ENCODE results near the gene SYN1.

SYN1 gene

DNA sequence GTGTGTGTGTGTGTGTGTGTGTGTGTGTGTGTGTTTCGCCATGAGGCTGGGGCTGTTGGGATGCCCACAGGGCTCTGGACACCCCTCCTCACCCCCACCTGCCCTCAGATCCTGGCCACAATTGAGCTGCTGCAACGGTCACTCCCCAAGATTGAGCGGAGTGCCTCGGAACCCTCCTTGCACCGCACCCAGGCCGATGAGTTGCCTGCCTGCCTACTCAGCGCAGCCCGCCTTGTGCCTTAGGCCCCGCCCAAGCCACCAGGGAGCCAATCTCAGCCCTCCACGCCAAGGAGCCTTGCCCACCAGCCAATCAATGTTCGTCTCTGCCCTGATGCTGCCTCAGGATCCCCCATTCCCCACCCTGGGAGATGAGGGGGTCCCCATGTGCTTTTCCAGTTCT lies 48.4 kb downstream of the SYN1 start:
- DNase-seq: no peak

DNA sequence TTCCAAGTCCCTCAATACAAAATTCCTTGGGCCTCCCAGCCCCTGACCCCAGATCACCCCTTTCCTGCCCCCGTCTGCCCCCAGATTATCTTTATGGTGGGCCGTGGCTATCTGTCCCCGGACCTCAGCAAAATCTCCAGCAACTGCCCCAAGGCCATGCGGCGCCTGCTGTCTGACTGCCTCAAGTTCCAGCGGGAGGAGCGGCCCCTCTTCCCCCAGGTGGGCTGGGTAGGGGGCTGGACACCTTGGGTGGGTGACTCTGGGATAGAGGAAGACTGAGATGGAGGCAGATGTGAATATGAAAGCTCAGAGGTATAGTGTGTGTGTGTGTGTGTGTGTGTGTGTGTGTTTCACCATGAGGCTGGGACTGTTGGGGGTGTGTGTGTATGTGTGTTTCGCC lies 48.9 kb downstream of the SYN1 start:
- no peak for DNase-seq

DNA sequence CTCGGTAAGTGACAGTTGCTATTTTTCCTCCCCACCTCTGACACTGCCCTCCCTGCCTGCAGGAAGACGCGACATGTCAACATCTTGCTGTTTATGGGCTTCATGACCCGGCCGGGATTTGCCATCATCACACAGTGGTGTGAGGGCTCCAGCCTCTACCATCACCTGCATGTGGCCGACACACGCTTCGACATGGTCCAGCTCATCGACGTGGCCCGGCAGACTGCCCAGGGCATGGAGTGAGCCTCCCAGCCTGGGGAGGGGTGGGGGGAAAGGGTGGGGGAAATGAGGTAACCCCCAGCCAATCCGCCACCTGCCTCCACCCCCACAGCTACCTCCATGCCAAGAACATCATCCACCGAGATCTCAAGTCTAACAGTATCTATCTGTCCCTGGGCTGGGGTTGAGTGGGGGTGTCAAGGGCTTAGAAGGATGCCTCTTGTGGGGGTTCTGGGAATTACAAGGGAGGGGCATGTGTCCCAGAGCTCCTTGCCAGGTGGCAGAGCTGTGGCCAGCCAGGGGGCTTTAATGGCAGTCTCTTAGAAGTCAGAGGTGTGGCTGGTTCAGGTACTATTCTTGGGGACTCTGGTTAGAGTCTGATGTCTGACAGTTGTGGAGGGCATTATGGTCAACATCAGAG lies 50.9 kb downstream of the SYN1 start:
- peak; percentile 21 to 26 for DNase-seq

DNA sequence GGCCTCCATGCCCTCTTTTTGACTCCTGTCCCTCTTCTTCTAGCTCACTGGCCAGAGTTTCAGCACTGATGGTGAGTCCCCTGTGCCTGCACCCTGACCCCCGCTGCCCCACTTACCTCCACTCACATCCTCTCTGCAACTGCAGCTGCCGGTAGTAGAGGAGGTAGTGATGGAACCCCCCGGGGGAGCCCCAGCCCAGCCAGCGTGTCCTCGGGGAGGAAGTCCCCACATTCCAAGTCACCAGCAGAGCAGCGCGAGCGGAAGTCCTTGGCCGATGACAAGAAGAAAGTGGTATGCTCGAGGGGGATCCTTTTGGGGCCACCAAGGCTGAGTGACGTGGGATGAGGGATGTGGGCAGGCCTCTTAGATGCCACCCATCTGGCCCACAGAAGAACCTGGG lies 52.8 kb downstream of the SYN1 start:
- DNase-seq: no peak

DNA sequence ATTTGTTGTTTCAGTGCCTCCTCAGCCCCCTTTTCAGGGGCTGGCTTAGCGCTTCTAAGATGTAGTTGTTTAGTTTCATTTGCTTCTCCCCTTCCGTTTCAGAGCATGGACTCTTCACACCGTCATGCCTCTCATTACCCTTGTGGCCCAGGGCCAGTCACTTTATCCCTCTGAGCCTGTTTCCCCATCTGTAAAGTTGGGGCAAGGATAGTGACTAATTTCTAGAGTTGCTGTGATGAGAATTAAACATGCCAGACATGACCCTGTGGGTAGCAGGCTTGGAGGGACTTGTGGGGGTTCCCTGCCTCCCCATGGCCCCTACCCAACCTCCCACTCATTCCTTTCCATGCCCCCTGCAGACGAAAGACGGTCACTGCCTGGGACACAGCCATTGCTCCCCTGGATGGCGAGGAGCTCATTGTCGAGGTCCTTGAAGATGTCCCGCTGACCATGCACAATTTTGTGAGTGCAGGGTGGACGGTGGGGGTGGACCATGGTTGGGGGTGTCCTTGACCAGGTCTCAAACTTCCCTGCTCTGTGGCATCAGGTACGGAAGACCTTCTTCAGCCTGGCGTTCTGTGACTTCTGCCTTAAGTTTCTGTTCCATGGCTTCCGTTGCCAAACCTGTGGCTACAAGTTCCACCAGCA lies 55.1 kb downstream of the SYN1 start:
- DNase-seq: no peak

DNA sequence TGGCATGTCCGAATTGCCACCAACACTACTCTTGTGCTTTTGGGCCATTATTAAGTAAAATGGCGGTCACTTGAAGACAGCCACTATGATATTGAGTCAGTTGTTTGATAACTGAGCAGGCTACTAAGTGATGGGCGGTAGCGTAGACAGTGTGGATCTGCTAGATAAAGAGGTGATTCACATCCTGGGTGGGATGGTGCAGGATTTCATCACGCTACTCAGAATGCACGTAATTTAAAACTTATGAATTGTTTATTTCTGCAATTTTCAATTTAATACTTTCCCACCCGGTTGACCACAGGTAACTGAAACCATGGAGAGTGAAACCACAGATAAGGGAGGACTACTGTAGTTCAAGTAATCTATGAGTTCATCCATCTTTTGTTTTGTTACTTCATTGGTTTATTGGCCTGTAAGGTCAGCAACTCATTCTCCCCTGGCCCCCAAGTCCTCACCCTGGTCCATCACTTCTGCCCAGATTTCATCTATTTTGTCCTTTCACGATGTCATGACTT lies 55.8 kb downstream of the SYN1 start:
- no peak for DNase-seq

DNA sequence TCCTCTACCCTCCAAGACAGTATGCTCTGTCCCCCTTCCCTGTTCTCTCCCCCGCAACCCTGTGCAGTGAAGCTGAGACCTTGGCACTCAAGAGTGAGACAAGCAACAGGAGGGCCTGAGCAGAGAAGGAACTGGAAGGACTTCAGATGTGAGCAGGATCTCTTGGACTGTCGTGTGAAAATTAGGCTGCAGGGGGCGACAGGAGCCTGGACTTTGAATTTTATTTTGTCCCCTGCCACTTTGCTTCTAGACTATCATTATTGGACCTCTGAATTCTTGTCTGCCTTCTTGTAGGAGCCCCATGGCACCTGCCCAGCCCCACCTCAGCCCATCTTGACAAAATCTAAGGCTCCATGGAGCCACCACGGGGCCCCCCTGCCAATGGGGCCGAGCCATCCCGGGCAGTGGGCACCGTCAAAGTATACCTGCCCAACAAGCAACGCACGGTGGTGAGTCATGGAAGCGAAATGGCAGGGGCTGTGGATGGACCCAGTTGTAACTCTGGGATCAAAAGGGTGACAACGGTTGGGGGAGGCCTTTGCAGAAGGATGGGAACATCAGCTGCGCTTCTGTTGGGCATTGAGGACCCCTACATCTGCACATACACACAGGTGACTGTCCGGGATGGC lies 56.9 kb downstream of the SYN1 start:
- DNase-seq: peak in 1 of 2 donors; percentile 28

DNA sequence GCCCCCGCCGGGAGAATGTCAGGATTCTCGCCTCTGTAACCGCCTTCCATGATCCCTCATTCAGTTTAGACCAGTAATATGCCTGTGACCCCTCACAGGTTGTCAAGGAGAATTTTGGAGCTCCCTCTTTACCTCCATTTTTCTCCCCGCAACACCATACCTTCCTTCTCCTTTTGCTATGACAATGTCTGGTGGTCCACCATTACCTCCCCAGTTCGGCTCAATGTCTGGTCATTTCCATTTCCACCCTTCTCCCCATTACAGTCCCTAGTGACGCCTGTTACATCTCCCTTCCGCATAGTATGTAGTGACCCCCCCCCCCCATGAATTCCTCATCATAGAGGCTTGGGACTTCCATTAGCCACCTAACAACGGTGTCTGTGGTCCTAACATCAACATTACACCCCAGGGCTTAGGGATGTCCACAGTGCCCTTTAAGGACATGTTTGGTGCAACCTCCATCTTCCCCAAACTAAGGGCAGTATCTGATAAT lies 58.0 kb downstream of the SYN1 start:
- no peak for DNase-seq

DNA sequence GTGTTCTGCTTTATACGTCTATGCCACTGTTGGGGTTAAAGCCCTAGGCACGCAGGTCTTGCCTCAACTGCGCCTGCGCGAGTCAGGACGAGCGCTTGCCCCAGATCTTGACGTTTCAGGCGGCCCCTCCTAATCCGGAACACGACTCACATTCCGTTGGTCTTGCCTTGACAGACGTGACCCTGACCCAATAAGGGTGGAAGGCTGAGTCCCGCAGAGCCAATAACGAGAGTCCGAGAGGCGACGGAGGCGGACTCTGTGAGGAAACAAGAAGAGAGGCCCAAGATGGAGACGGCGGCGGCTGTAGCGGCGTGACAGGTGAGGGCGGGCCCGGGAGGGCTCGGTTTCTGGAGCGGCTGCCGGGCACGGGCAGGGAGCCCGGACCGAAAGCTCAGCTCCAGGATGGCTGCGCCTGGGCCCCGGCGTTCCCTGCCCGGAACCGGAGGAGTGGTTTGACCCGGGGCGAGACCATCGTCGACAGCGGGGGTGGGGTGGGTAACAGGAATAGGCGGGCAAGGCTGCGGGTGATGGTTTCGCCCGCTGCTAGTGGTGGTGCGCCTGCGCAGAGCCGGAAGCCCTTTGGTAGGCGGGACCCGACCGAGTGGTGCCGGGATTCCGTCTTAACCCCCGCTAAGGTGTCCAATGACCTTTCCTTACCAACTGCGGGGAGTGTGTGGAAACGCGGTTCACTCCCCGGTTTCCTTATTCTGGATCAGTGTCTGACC lies 58.6 kb downstream of the SYN1 start, which contains the start of gene ARAF:
ARAF (plus strand) TSS at position 272 of the 725 bp plus-strand sequence. CDS start 1,763 bp downstream, outside the sequence.
- DNase-seq: peak; percentile 87 to 88

DNA sequence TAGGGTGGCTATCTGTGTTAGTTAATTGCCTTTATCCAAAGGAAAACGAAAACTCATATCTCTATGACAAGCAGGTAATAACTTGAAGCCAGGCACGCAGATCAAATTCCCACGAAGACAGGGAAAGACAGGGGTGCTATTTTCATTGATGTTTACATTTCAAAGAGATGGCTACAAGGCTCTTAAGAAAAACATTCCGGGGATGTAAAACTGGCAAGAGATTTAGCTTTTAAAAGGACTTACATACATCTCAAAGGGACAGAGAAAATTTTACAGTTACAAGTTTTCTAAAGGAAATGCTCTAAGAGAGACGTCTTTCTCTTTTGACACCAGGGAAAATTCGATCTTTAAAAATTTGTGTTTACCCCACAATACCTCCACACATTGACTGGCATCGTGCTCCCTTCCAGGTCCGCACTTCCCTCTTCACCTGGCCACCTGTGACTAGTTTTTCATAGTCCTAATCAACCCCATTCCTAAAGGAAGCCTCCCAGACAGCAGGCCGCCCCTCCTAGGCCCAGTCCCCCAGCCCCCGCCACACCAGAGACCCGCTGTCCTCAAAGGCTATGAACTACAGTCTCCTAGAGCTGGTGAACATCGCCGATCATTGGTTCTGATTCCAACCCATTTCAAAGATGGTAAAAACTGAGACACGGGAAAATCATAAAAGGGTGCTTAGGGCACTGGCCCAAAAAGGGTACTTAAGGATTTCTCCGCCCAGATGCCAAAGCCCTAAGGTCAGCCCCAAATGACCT lies 59.3 kb downstream of the SYN1 start:
- DNase-seq: no peak

DNA sequence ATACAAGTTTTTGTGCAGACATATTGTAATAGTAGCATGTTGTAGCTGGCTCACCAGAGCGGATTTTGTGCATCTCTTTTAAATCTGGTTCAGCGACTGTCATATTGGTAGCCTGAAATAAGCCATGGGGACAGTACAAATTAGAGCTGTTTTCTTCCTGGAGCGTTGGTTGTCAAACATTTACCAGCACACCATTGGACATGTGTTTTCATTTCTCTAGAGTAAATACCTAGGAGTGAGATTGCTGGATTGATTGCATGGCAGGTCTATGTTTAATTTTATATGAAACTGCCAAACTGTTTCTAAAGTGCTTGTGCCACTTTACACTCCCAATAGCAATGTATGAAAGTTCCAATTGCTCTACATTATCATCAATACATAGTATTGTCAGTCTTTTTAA lies 61.2 kb downstream of the SYN1 start:
- DNase-seq: no peak

DNA sequence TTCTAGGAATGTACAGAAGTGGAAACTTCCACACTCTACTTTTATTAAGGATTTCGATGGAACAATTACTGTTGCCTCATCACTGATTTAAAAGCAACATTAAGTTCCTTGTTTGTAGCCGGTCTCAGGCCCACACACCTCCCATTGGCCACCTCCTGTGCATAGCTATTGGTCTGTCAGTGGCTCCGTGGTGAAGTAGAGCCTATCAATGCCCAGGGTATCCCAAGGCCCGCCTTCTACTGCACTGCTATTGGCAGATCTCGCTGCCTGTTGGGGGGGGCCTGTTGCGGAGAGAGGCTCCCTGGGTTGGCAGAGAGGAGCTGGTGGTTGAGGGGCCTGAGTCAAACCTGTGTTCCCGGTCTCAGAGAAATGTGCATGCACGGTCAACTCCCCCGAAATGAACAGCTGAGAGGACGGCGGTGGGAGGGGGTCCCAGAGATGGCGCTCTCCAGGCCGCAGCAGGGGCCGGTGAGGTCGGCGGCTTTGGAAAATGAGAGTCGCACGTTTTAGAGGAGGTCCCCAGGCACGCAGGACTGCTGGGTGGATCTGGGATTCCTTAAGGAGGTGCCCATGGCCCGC lies 63.5 kb downstream of the SYN1 start:
- peak; percentile 61 to 62 for DNase-seq

DNA sequence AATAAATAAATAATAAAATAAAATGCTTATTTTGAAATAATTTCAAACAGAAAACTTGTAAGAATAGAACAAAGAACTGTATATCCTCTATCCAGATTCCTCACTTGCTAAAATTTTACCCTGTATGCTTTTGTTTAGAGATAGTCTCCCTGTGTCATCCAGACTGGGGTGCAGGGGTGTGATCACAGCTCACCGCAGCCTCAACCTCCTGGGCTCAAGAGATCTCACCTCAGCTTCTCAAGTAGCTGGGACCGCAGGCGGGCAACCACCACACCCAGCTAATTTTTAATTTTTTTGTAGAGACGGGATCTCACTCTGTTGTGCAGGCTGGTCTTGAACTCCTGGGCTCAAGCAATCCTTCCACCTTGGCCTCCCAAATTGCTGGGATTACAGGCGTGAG lies 76.2 kb downstream of the SYN1 start:
- no peak for DNase-seq

DNA sequence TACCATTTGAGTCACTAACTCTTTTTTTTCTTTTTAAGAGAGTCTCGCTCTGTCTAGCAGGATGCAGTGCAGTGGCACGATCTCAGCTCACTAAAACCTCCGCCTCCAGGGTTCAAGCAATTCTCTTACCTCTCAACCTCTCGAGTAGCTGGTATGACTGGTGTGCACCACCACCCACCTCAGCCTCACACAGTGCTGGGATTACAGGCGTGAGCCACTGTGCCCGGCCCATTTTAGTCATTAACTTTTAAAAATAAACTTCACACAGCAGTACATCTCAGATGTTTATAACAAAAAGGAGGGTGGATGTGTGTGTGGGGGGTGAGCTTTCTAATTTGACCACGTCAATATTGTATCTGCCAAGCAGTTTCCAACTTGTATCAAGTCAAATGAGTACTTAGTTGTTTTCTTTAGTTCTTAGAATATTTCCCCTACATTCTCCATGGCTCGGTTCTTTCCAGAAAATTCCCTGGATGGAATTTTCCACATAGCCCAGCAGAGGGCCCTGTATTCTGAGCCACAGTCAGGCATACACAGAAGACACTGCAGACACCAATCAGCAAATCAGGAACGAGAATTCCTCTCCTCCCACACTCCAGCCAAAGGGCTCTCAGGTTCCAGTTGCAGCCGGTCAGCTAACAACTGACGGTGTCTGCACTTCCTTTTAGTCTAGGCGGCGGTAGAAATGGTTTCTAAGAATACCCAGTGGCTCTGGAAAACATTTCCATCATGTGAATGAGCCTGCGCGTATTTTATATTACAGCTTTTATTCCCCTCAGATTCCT lies 78.7 kb downstream of the SYN1 start:
- DNase-seq: no peak

DNA sequence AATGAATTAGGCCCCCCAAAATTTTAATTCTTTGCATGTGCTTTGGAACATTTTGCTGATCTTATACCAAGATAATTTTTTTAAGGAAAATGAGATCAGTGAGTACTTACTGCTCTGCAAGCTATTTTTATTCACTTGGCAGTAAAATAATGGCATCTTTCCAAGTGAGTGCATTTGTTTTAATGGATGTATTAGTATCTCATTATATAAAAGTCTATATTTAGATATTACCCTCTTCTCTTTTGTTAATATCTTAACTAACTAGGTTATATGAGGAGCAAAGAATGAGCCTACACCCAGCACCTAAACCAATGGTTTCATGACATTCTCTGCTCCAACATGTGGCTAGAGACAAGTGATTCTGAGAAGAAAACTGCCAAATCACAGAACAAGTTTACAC lies 79.8 kb downstream of the SYN1 start:
- DNase-seq: no peak

DNA sequence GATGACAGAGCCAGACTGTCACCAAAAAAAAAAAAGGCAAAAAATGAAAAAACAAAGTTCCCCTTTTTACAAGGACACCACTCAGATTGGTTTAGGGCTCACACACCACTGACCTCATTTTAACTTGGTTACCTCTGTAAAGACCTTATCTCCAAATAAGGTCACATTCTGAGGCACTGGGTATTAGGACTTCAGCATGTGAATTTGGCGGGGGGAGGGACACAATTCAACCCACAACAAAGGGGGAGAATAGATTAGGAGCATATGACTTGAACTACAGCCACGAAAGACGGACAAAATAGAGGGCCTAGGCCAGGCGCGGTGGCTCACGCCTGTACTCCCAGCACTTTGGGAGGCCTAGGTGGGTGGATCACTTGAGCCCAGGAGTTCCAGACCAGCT lies 89.6 kb downstream of the SYN1 start:
- DNase-seq: no peak

DNA sequence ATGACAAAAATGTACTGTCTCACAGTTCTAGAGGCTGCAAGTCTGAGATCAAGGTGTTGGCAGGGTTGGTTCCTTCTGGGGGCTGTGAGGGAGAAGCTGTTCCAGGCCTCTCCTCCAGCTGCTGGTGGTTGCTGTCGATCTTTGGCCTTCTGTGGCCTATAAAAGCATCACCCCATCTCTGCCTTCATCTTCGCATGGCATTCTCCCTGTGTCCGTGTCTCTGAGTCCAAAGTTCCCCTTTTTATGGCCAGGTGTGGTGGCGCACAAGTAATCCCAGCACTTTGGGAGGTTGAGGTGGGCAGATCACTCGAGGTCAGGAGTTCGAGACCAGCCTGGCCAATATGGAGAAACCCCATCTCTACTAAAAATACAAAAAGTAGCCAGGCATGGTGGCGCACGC lies 90.1 kb downstream of the SYN1 start:
- DNase-seq: no peak

DNA sequence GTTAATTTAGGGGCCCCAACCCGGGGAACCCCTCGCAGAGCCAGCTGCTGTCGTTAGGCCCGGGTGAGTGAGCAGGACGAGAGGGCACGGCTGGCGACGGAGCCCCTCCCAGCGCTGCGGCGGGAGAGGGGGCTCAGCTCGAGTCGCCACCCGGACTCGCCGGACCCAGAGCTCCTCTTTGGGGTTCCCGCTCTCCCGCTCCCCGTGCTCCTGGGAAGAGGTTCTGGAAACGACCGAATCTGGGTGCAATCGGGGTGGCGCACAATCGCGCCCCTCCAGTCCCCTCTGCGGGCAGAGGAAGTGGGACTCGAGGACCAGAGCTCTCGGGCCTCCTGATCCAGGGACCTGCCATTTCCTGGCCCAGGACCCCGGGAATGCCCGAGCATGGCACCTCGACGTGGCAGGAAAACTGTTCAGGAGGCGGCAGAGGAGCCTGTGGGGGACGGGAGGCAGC lies 95.9 kb downstream of the SYN1 start:
- no peak for DNase-seq

DNA sequence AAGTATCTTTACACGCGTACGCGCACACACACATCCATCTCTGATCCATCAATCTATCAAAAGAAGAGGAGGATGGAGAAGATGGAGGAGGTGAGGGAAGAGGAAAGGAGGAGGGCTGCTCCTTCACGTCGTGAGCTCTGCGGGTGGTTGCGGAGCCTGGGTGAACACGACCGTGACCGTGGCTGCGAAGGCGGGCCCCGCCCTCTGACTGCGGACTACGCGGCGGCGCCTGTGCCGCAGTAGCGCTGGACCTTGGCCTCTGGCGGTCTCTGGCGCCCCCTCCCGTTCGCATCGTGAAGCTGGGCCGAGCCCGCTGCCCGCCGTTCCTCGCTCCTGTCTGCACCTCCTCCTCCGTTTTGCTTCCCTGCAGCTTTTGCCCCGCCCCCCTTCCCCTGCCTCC lies 96.4 kb downstream of the SYN1 start:
- peak; percentile 72 to 80 for DNase-seq

Data from stimulated activated CD4-positive, alpha-beta T cell treated with anti-CD3 and anti-CD28 coated beads, Interleukin-2, amount 100 ng/mL, for 48 hours (primary cell).